HepG2 (cell line): ENCODE measurements around the gene SCARF1. TPM values are rescaled to one million over a fixed set of nuclear protein-coding genes. Genes with fewer than 3 reads are reported as not detected.
A peak's percentile ranks its signal among the peaks of the same experiment; 100 is the strongest.

Experiments
- ATAC-seq: fragments of 200-7000 bp; cut with Tn5 transposase; 3 replicates; pipeline ENCODE4 v1.9.1; 2020; ENCODE audit warnings: mild to moderate bottlenecking, moderate library complexity
- BruUV-seq: library from RNA; stranded (reverse); fragments of 400-500 nt; replicated peaks from 2 replicates; lab custom pipeline; 2021; lab: Mats Ljungman, UMichigan
- CTCF ChIA-PET: fragments of 300-600 bp; formaldehyde crosslinking; extraction: SDS; loops from one replicate; lab custom pipeline; 2021; ENCODE audit warnings: low total read pairs, inconsistent platforms, low intra/inter-chr PET ratio; lab: Yijun Ruan, JAX
- POLR2A ChIA-PET: fragments of 350-600 bp; sonication (Branson Sonifier 250); formaldehyde crosslinking; loops from one replicate; lab custom pipeline; 2020; ENCODE audit warnings: antibody characterized with exemption, inconsistent platforms; lab: Yijun Ruan, JAX
- DNase-seq: peaks from one replicate; pipeline ENCODE4 v3.0.0-alpha.2; 2015; ENCODE audit warnings: low spot score
- FAIRE-seq: peaks from 3 replicates; lab custom pipeline; 2011; peaks lifted over from hg19 to GRCh38; lab: Jason Lieb, UNC
- H2AFZ ChIP-seq: one replicate; pipeline ENCODE4 v1.6.1; 2011; ENCODE audit warnings: low read length, inconsistent platforms
- H3K27ac ChIP-seq: fragments of 300-600 bp; 3 replicates; pipeline ENCODE4 v1.8.0; 2011; ENCODE audit warnings: mixed run types, mild to moderate bottlenecking, mixed read lengths, low read length, inconsistent platforms; ENCODE audit not compliant: insufficient read depth; ENCODE audit errors: extremely low read length
- H3K27me3 ChIP-seq, 2 experiments: fragments of 200-600 bp in 1 of 2; 2 replicates in 1 of 2; 3 replicates in 1 of 2; pipeline versions ENCODE4 v1.6.0 to v1.8.0; 2011; ENCODE audit warnings: low read length in 2 of 2, mild to moderate bottlenecking in 2 of 2, moderate library complexity in 2 of 2, inconsistent platforms in 1 of 2; ENCODE audit not compliant: insufficient read depth in 2 of 2, control insufficient read depth in 1 of 2
- H3K36me3 ChIP-seq, 2 experiments: fragments of 200-600 bp in 1 of 2; replicated peaks in 1 of 2; 2 replicates in 1 of 2; 3 replicates in 1 of 2; pipeline versions ENCODE4 v1.5.1 to v1.8.0; 2011; ENCODE audit warnings: low read length in 2 of 2, inconsistent platforms in 1 of 2; ENCODE audit not compliant: insufficient read depth in 2 of 2, control insufficient read depth in 1 of 2
- H3K4me1 ChIP-seq: 2 replicates; pipeline ENCODE4 v1.5.1; 2012; ENCODE audit warnings: low read length, inconsistent platforms; ENCODE audit not compliant: insufficient read depth
- H3K4me2 ChIP-seq: 2 replicates; pipeline ENCODE4 v1.6.0; 2011; ENCODE audit warnings: low read depth, low read length, inconsistent platforms
- H3K4me3 ChIP-seq, 3 experiments: fragments of 200-600 bp in 1 of 3; sonication (generic), shearing (Covaris generic) in 1 of 3; replicated peaks in 1 of 3; 2 replicates each; pipeline ENCODE4 v1.5.1; 2011 to 2016; ENCODE audit warnings: low read length in 3 of 3, inconsistent platforms in 2 of 3, low read depth in 2 of 3, mild to moderate bottlenecking in 2 of 3, control low read depth in 1 of 3, mixed read lengths in 1 of 3; ENCODE audit not compliant: insufficient read depth in 1 of 3
- H3K79me2 ChIP-seq: one replicate; pipeline ENCODE4 v1.6.1; 2011; ENCODE audit warnings: low read length, inconsistent platforms; ENCODE audit not compliant: insufficient read depth
- H3K9ac ChIP-seq: 2 replicates; pipeline ENCODE4 v1.6.0; 2011; ENCODE audit warnings: mild to moderate bottlenecking, low read depth, low read length, inconsistent platforms; ENCODE audit not compliant: insufficient read depth
- H3K9me3 ChIP-seq: 2 replicates; pipeline ENCODE4 v1.5.1; 2012; ENCODE audit warnings: mild to moderate bottlenecking, low read length
- H4K20me1 ChIP-seq: 2 replicates; pipeline ENCODE4 v1.6.0; 2011; ENCODE audit warnings: inconsistent platforms, mild to moderate bottlenecking, low read length, moderate library complexity; ENCODE audit not compliant: insufficient read depth
- CHCHD3 ChIP-seq: sonication (generic); formaldehyde crosslinking; IDR thresholded peaks from 2 replicates; pipeline ENCODE4 v1.8.0; 2022; ENCODE audit warnings: mild to moderate bottlenecking, missing genetic modification reagents, moderate library complexity
- EP300 ChIP-seq, 3 experiments: sonication (generic) in 1 of 3; formaldehyde crosslinking in 1 of 3; IDR thresholded peaks; 2 replicates each; pipeline versions ENCODE4 v1.5.1 to v1.6.1; 2011 to 2020; ENCODE audit warnings: low read depth in 2 of 3, low read length in 2 of 3, borderline replicate concordance in 1 of 3, improper control_type of control experiment in 1 of 3, mild to moderate bottlenecking in 1 of 3, missing genetic modification reagents in 1 of 3, moderate library complexity in 1 of 3
- HNF4A ChIP-seq: sonication (generic); formaldehyde crosslinking; IDR thresholded peaks from 2 replicates; pipeline ENCODE4 v1.4.0; 2020; ENCODE audit warnings: missing genetic modification reagents
- JDP2 ChIP-seq: sonication (generic); formaldehyde crosslinking; IDR thresholded peaks from 2 replicates; pipeline ENCODE4 v1.8.1; 2022; ENCODE audit warnings: missing genetic modification reagents, borderline replicate concordance
- MXD1 ChIP-seq: sonication (generic); formaldehyde crosslinking; IDR thresholded peaks from 2 replicates; pipeline ENCODE4 v1.4.0; 2020; ENCODE audit warnings: mild to moderate bottlenecking, missing genetic modification reagents
- PAF1 ChIP-seq: IDR thresholded peaks from 2 replicates; pipeline ENCODE4 v1.6.1; 2016; ENCODE audit warnings: missing genetic modification reagents, missing compliant biosample characterization
- PTBP1 ChIP-seq: fragments of 200-400 bp; formaldehyde crosslinking; IDR thresholded peaks from 2 replicates; pipeline ENCODE4 v1.6.1; 2018; ENCODE audit warnings: low read length, low read depth; ENCODE audit not compliant: poor library complexity, severe bottlenecking
- USF2 ChIP-seq, 2 experiments: sonication (generic) in 1 of 2; formaldehyde crosslinking in 1 of 2; IDR thresholded peaks; 2 replicates each; pipeline versions ENCODE4 v1.5.1 to v1.6.1; 2011 to 2020; ENCODE audit warnings: borderline replicate concordance in 1 of 2, low read depth in 1 of 2, low read length in 1 of 2, mild to moderate bottlenecking in 1 of 2, missing genetic modification reagents in 1 of 2, moderate library complexity in 1 of 2
- ZNF124 ChIP-seq: sonication (generic); formaldehyde crosslinking; IDR thresholded peaks from 2 replicates; pipeline ENCODE4 v1.4.0; 2020; ENCODE audit warnings: missing genetic modification reagents
- ZNF460 ChIP-seq: sonication (generic); formaldehyde crosslinking; IDR thresholded peaks from 2 replicates; pipeline ENCODE4 v1.5.1; 2020; ENCODE audit warnings: missing genetic modification reagents, mild to moderate bottlenecking, borderline replicate concordance
- ZNF710 ChIP-seq: sonication (generic); formaldehyde crosslinking; IDR thresholded peaks from 2 replicates; pipeline ENCODE4 v1.5.0; 2020; ENCODE audit warnings: mild to moderate bottlenecking, missing genetic modification reagents, borderline replicate concordance
- ZNF770 ChIP-seq: sonication (generic); formaldehyde crosslinking; IDR thresholded peaks from 2 replicates; pipeline ENCODE4 v1.5.0; 2020; ENCODE audit warnings: mild to moderate bottlenecking, missing genetic modification reagents
- ZSCAN9 ChIP-seq: IDR thresholded peaks from 2 replicates; pipeline ENCODE4 v1.6.1; 2016; ENCODE audit warnings: borderline replicate concordance
- WGBS: methylation state at CpG from one replicate; pipeline ENCODE4 v1.1.6; 2017; ENCODE audit warnings: low lambda C conversion rate; 5-methylcytosine and 5-hydroxymethylcytosine counted together
- in situ Hi-C: cut with HindIII; loops from 2 replicates; pipeline ENCODE4 v1.10.0; 2017; ENCODE audit warnings: low pct_unique_long_range_greater_than_20kb; ENCODE audit not compliant: extremely low pct_ligation_motif_present
- intact Hi-C: fragments of 100-400 bp; cut with micrococcal nuclease; formaldehyde crosslinking; loops from one replicate; pipeline ENCODE4 v1.10.0; 2022; ENCODE audit not compliant: unreplicated experiment
- polyA plus RNA-seq, 8 experiments: library from polyadenylated mRNA; depleted of rRNA in 3 of 8; stranded (reverse) in 7 of 8; unstranded in 1 of 8; fragments of >200 nt; fragmentation: Illumina TruSeq in 4 of 8; extraction: Trizol in 4 of 8; gene quantifications; 2 replicates each; pipeline versions ENCODE4 v1.2.1 to v1.2.3, GENCODE V29; 2011 to 2016; ENCODE audit warnings: low read depth in 4 of 8, missing spikeins in 1 of 8, mixed read lengths in 1 of 8; ENCODE audit not compliant: insufficient read depth in 1 of 8
- total RNA-seq, 5 experiments: library from RNA; depleted of rRNA; stranded (reverse); fragments of >200 nt; fragmentation: Illumina TruSeq; extraction: Trizol; gene quantifications; 2 replicates each; pipeline ENCODE4 v1.2.3, GENCODE V29; 2016; ENCODE audit warnings: low read depth in 1 of 5

Gene SCARF1
- total and polyA plus RNA-seq, 2 of the 13 experiments (the other 11 are each of a cell fraction or from before 2014, with no cell fraction given) = 0.24 to 0.71 TPM

- ChIA-PET POLR2A (interaction anchor here (0.6 to 3.2 kb wide), 11 partner anchors 11 to 424 kb away, joined by 3 to 27 read pairs (median 3); partner anchors contain the start of genes INPP5K, MYO1C and RILP), CTCF (interaction anchor here (1.7 to 3.6 kb wide), 2 partner anchors 55 to 59 kb away, joined by 4 to 55 read pairs; no protein-coding TSS in a partner anchor)
- FAIRE-seq (no peak), ATAC-seq (peak; percentile 29), DNase-seq (no peak)
- peak overlapping the region; percentile 59 to 93 (median 90) for H3K4me3 ChIP-seq
- in situ Hi-C loops = loop anchor here (5.0 kb wide), 1 partner anchor 52 kb away; no protein-coding TSS in a partner anchor
- no TSS peak for BruUV-seq
- no peaks in the 10 kb centered on the region for H4K20me1 ChIP-seq
- peaks cover 0 to 4% of the 10 kb centered on the region in 2 experiments; a peak in 1 of 5 replicates for H3K27me3 ChIP-seq
- WGBS = 2% methylated on average over 21 of the region's 45 CpGs
- intact Hi-C loops = no loop called here
- no peaks in the 10 kb centered on the region for H3K79me2 ChIP-seq
- no peak overlapping the region for H3K27ac ChIP-seq
- H3K9ac ChIP-seq = peak overlapping the region; percentile 53; the same call in 1 of the 2 replicates
- H3K36me3 ChIP-seq = peaks cover 0 to 2% of the 10 kb centered on the region in 2 experiments; a peak in 1 of 5 replicates
- H3K4me2 ChIP-seq = peak overlapping the region; percentile 99
- H3K9me3 ChIP-seq = no peaks in the 10 kb centered on the region
- no peak overlapping the region for H2AFZ ChIP-seq
- peaks cover 40% of the 10 kb centered on the region for H3K4me1 ChIP-seq
- TF ChIP-seq JDP2 (CRISPR knock-in tag) (no peak), PTBP1 (no peak), USF2 (IDR thresholded peaks at IDR 0.05; ENCODE audit: low read depth, low read length) (no peak), USF2 (CRISPR knock-in tag; IDR thresholded peaks at IDR 0.05; ENCODE audit: borderline replicate concordance) (0 out of 2 replicates have a peak, but pooled peaks have one; percentile 43), CHCHD3 (CRISPR knock-in tag) (no peak), ZNF770 (CRISPR knock-in tag) (no peak), EP300 (IDR thresholded peaks at IDR 0.05; ENCODE audit: low read depth in 2 of 2, low read length in 2 of 2) (no peak), EP300 (CRISPR knock-in tag; IDR thresholded peaks at IDR 0.05; ENCODE audit: borderline replicate concordance) (no peak), ZNF124 (CRISPR knock-in tag) (no peak), PAF1 (no peak), MXD1 (0 out of 2 replicates have a peak, but pooled peaks have one; percentile 46), ZSCAN9 (CRISPR knock-in tag) (no peak), HNF4A (CRISPR knock-in tag) (no peak), ZNF460 (CRISPR knock-in tag) (no peak), ZNF710 (CRISPR knock-in tag) (no peak)
Observed at GRCh38 chr17:1629504-1630310, 15.8 kb downstream of the SCARF1 start.
